Liver (tissue), 9 donors: ENCODE measurements around the gene E2F4. TPM values are rescaled to one million over a fixed set of nuclear protein-coding genes. Genes with fewer than 3 reads are reported as not detected.

Experiments
- DNase-seq: peaks from one replicate; pipeline ENCODE4 v3.0.0-alpha.2; 2017; ENCODE audit warnings: low spot score
- H3K27ac ChIP-seq, 2 donors: one replicate each; pipeline ENCODE4 v1.7.0; 2013; ENCODE audit warnings: inconsistent platforms in 2 of 2, low read length in 2 of 2, control low read depth in 1 of 2, low read depth in 1 of 2, mild to moderate bottlenecking in 1 of 2
- H3K27me3 ChIP-seq, 4 donors: one replicate each; pipeline versions ENCODE4 v1.6.1 to v1.7.0; 2013; ENCODE audit warnings: low read length in 3 of 4, inconsistent platforms in 1 of 4, mild to moderate bottlenecking in 1 of 4, moderate library complexity in 1 of 4; ENCODE audit not compliant: control insufficient read depth in 4 of 4, insufficient read depth in 4 of 4
- H3K36me3 ChIP-seq, 4 donors: one replicate each; pipeline versions ENCODE4 v1.6.1 to v1.7.0; 2013; ENCODE audit warnings: low read length in 3 of 4, mild to moderate bottlenecking in 3 of 4, low read depth in 1 of 4, moderate library complexity in 1 of 4; ENCODE audit not compliant: control insufficient read depth in 4 of 4, insufficient read depth in 3 of 4
- H3K4me1 ChIP-seq, 4 donors: one replicate each; pipeline versions ENCODE4 v1.6.1 to v1.7.0; 2013; ENCODE audit warnings: low read length in 3 of 4, mild to moderate bottlenecking in 3 of 4, moderate library complexity in 1 of 4; ENCODE audit not compliant: control insufficient read depth in 4 of 4, insufficient read depth in 4 of 4
- H3K4me3 ChIP-seq, 3 donors: one replicate each; pipeline versions ENCODE4 v1.6.1 to v1.7.0; 2013; ENCODE audit warnings: low read length in 3 of 3, control low read depth in 1 of 3, low read depth in 1 of 3, mild to moderate bottlenecking in 1 of 3
- H3K9ac ChIP-seq, 2 donors: one replicate each; pipeline ENCODE4 v1.7.0; 2013; ENCODE audit warnings: low read length in 2 of 2, mild to moderate bottlenecking in 2 of 2, moderate library complexity in 2 of 2, control low read depth in 1 of 2, low read depth in 1 of 2
- H3K9me3 ChIP-seq, 4 donors: one replicate each; pipeline versions ENCODE4 v1.6.1 to v1.7.0; 2013; ENCODE audit warnings: low read length in 3 of 4; ENCODE audit not compliant: control insufficient read depth in 4 of 4
- EGR1 ChIP-seq, 2 donors: IDR thresholded peaks; 2 replicates each; pipeline ENCODE4 v1.6.1; 2016 to 2018; ENCODE audit warnings: antibody characterized with exemption in 2 of 2, low read depth in 2 of 2
- FOXA1 ChIP-seq: IDR thresholded peaks from 2 replicates; pipeline ENCODE4 v1.6.1; 2016; ENCODE audit warnings: antibody characterized with exemption
- FOXA2 ChIP-seq: IDR thresholded peaks from 2 replicates; pipeline ENCODE4 v1.6.1; 2016; ENCODE audit warnings: antibody characterized with exemption
- HNF4G ChIP-seq: IDR thresholded peaks from 2 replicates; pipeline ENCODE4 v1.6.1; 2016; ENCODE audit warnings: antibody characterized with exemption
- JUND ChIP-seq, 2 donors: IDR thresholded peaks; 2 replicates each; pipeline ENCODE4 v1.6.1; 2016; ENCODE audit warnings: antibody characterized with exemption in 2 of 2
- NR2F2 ChIP-seq: IDR thresholded peaks from 2 replicates; pipeline ENCODE4 v1.6.1; 2016; ENCODE audit warnings: antibody characterized with exemption
- RAD21 ChIP-seq, 2 donors: IDR thresholded peaks; 2 replicates each; pipeline ENCODE4 v1.6.1; 2016; ENCODE audit warnings: antibody characterized with exemption in 2 of 2, mild to moderate bottlenecking in 2 of 2
- SP1 ChIP-seq: IDR thresholded peaks from 2 replicates; pipeline ENCODE4 v1.6.1; 2018; ENCODE audit warnings: antibody characterized with exemption, mild to moderate bottlenecking
- TAF1 ChIP-seq: conservative IDR thresholded peaks from 2 replicates; pipeline ENCODE4 v1.6.1; 2016; ENCODE audit warnings: antibody characterized with exemption, mild to moderate bottlenecking
- YY1 ChIP-seq: IDR thresholded peaks from 2 replicates; pipeline ENCODE4 v1.6.1; 2016; ENCODE audit warnings: antibody characterized with exemption, mild to moderate bottlenecking
- WGBS: extraction: QIAGEN DNeasy Blood & Tissue Kit; methylation state at CpG from one replicate; pipeline ENCODE4 v1.1.7; 2013; 5-methylcytosine and 5-hydroxymethylcytosine counted together
- polyA plus RNA-seq, 2 donors: library from polyadenylated mRNA; stranded (reverse) in 1 of 2; unstranded in 1 of 2; fragments of 200-250 nt in 1 of 2; fragments of >200 nt in 1 of 2; fragmentation: Nextera tagmentation in 1 of 2; extraction: Ambion mirVana in 1 of 2; gene quantifications; one replicate each; pipeline versions ENCODE4 v1.2.1 to v1.2.3, GENCODE V29; 2013 to 2015
- total RNA-seq, 2 donors: library from RNA; depleted of rRNA; stranded (reverse); fragments of >200 nt; gene quantifications; one replicate each; pipeline ENCODE4 v1.2.3, GENCODE V29; 2014
- TF ChIP-seq, protein P1 (sequence below): IDR thresholded peaks from 2 replicates; pipeline ENCODE4 v1.6.1; 2016; ENCODE audit warnings: antibody characterized with exemption, mild to moderate bottlenecking
- TF ChIP-seq, protein P2 (sequence below): IDR thresholded peaks from 2 replicates; pipeline ENCODE4 v1.6.1; 2016; ENCODE audit warnings: antibody characterized with exemption
- TF ChIP-seq, protein P3 (sequence below): fragments of 150-350 bp; IDR thresholded peaks from 2 replicates; pipeline ENCODE4 v1.5.1; 2017; ENCODE audit warnings: improper control_type of control experiment, low read depth, low read length; ENCODE audit not compliant: missing input control
- donor health status: healthy.
- donor health status: healthy.
- donor health status: healthy.
- donor health status: healthy.
- donor health status: healthy.

The E2F4 gene
- total and polyA plus RNA-seq, 4 donors, result 18.1 to 107 (median 30.0) TPM

DNA sequence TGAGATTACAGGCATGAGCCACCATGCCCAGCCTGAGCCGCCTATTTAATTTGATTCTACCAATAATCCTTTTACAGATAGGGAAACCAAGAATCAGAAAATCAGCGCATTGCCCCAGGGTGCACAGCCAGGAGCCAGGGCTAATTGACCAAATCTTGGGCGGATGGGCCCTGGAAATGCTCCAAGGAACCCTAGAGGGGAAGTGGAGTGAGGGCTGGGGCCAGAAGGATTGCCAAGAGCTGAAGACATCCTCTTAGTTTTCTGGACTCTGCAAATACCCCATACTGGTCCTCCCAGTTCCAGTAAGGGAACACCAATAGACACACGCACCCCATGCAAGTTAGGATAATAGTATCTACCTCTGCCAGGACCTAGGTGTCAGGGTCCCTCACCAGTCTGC is 51.5 kb downstream of the E2F4 start (continued):
- no peak for TF ChIP-seq RAD21 (IDR thresholded peaks at IDR 0.05)
- TF ChIP-seq TAF1, result no peak
- TF ChIP-seq EGR1 (IDR thresholded peaks at IDR 0.05; ENCODE audit: low read depth in 2 of 2), result no peak
- TF ChIP-seq, protein P1, sequence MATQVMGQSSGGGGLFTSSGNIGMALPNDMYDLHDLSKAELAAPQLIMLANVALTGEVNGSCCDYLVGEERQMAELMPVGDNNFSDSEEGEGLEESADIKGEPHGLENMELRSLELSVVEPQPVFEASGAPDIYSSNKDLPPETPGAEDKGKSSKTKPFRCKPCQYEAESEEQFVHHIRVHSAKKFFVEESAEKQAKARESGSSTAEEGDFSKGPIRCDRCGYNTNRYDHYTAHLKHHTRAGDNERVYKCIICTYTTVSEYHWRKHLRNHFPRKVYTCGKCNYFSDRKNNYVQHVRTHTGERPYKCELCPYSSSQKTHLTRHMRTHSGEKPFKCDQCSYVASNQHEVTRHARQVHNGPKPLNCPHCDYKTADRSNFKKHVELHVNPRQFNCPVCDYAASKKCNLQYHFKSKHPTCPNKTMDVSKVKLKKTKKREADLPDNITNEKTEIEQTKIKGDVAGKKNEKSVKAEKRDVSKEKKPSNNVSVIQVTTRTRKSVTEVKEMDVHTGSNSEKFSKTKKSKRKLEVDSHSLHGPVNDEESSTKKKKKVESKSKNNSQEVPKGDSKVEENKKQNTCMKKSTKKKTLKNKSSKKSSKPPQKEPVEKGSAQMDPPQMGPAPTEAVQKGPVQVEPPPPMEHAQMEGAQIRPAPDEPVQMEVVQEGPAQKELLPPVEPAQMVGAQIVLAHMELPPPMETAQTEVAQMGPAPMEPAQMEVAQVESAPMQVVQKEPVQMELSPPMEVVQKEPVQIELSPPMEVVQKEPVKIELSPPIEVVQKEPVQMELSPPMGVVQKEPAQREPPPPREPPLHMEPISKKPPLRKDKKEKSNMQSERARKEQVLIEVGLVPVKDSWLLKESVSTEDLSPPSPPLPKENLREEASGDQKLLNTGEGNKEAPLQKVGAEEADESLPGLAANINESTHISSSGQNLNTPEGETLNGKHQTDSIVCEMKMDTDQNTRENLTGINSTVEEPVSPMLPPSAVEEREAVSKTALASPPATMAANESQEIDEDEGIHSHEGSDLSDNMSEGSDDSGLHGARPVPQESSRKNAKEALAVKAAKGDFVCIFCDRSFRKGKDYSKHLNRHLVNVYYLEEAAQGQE, result no peak
- no peak for TF ChIP-seq NR2F2
- no peak for TF ChIP-seq SP1

DNA sequence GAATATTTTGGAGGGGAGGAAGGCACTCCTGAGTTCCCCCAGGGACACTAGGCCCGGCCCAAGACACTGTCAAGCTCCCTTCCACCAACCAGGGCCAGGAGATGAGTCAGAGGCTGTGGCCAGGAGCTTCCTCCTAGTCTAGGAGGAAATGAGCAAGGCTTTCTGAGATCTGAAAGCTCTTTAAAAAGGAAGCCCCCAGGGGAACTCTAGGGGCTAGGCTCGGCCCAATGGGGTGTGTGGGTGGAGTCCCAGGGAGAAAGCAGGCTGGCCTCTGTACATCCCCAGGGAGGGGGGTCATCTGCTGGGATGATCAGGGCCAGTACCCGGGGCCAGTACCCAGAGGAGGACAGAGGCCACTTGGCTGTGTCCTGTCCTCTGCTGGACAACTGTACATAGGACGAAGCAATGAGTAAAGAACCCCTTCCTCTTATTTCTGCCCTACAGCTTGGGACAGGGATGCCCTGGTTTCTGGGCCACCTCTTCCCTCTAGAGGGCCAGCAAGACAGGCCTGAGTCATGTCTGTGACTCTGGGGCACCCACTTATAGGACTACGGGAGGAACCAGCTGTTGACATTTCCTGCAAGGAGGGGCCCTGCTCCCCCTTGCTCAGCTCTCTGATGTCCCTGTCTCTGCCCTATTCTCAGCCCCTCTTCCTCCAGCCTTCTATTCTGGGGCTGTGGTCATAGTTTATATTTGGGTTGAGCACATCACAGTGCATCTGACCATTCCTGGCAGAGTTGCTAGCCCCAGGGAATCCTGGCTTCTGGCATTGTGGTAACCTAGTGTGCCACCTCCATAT is 52.6 kb downstream of the E2F4 start:
- H3K4me1 ChIP-seq, result peaks cover 17 to 52% (median 34%) of the 10 kb centered on the region in 4 donors
- no peak for TF ChIP-seq FOXA1
- TF ChIP-seq, protein P2, sequence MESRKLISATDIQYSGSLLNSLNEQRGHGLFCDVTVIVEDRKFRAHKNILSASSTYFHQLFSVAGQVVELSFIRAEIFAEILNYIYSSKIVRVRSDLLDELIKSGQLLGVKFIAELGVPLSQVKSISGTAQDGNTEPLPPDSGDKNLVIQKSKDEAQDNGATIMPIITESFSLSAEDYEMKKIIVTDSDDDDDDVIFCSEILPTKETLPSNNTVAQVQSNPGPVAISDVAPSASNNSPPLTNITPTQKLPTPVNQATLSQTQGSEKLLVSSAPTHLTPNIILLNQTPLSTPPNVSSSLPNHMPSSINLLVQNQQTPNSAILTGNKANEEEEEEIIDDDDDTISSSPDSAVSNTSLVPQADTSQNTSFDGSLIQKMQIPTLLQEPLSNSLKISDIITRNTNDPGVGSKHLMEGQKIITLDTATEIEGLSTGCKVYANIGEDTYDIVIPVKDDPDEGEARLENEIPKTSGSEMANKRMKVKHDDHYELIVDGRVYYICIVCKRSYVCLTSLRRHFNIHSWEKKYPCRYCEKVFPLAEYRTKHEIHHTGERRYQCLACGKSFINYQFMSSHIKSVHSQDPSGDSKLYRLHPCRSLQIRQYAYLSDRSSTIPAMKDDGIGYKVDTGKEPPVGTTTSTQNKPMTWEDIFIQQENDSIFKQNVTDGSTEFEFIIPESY, result no peak
- no peak for TF ChIP-seq YY1
- no peak for TF ChIP-seq TAF1
- TF ChIP-seq HNF4G, result no peak
- TF ChIP-seq JUND (IDR thresholded peaks at IDR 0.05), result peak; percentile 51 to 68
- TF ChIP-seq, protein P1, result no peak
- TF ChIP-seq FOXA2, result no peak
- no peak for TF ChIP-seq NR2F2
- peak in 1 of 2 donors; percentile 23 for TF ChIP-seq EGR1 (IDR thresholded peaks at IDR 0.05; ENCODE audit: low read depth in 2 of 2)
- TF ChIP-seq, protein P3, sequence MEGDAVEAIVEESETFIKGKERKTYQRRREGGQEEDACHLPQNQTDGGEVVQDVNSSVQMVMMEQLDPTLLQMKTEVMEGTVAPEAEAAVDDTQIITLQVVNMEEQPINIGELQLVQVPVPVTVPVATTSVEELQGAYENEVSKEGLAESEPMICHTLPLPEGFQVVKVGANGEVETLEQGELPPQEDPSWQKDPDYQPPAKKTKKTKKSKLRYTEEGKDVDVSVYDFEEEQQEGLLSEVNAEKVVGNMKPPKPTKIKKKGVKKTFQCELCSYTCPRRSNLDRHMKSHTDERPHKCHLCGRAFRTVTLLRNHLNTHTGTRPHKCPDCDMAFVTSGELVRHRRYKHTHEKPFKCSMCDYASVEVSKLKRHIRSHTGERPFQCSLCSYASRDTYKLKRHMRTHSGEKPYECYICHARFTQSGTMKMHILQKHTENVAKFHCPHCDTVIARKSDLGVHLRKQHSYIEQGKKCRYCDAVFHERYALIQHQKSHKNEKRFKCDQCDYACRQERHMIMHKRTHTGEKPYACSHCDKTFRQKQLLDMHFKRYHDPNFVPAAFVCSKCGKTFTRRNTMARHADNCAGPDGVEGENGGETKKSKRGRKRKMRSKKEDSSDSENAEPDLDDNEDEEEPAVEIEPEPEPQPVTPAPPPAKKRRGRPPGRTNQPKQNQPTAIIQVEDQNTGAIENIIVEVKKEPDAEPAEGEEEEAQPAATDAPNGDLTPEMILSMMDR, result no peak
- 41% methylated on average over 5 of the region's 5 CpGs for WGBS
- peaks cover 0 to 8% (median 0%) of the 10 kb centered on the region in 4 donors for H3K27me3 ChIP-seq
- DNase-seq, result no peak
- no peaks in the 10 kb centered on the region for H3K9me3 ChIP-seq
- peak overlapping the region; percentile 80 to 88 for H3K27ac ChIP-seq
- no peaks in the 10 kb centered on the region for H3K36me3 ChIP-seq
- H3K4me3 ChIP-seq, result no peak overlapping the region
- no peak overlapping the region for H3K9ac ChIP-seq
